ENCODE results near the gene ALAD.

Gene ALAD

GRCh38 chr9:113431191-113431590 lies 30.1 kb upstream of the ALAD start:
- CTCF ChIA-PET, result interaction anchor here (0.5 to 1.2 kb wide), 3 partner anchors 15 to 228 kb away, joined by 4 to 5 read pairs (median 4); no protein-coding TSS in a partner anchor
- POLR2A ChIA-PET (ENCODE audit: low non-redundant PET), result no interaction called here
- H3K27ac ChIP-seq, result no peak overlapping the region
- TF ChIP-seq CTCF (conservative IDR thresholded peaks at IDR 0.05; ENCODE audit: low read depth), result no peak
- no peak for DNase-seq (ENCODE audit: low spot score)

- DNase-seq (ENCODE audit: low spot score), result no peak
- no peak overlapping the region for H3K27ac ChIP-seq
- no peak for TF ChIP-seq CTCF (conservative IDR thresholded peaks at IDR 0.05; ENCODE audit: low read depth)
- ChIA-PET CTCF (no interaction called here), POLR2A (ENCODE audit: low non-redundant PET) (no interaction called here)
Measured at GRCh38 chr9:113428062-113428615, 27.1 kb upstream of the ALAD start.

DNA sequence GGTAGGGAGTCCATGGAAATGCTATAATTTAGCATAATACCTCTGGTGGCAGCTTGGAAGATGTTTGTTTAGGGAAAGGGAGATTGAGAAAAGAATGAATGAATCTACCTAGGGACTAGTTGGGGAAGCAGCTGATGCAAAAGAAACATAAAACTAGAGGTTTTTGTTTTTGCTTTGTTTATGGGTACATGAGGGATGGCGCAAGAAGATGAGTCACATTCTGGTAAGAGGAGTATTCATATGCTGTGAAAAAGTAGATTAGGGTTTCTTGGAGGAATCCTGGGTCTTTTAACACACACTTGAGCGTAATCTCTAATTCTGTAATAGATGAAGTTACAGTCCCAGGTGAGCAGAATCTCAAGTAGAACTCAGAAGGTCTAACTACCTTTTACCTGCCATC lies 26.5 kb upstream of the ALAD start:
- DNase-seq (ENCODE audit: low spot score), result no peak
- no peak for TF ChIP-seq CTCF (conservative IDR thresholded peaks at IDR 0.05; ENCODE audit: low read depth)
- ChIA-PET POLR2A (ENCODE audit: low non-redundant PET) (no interaction called here), CTCF (no interaction called here)
- H3K27ac ChIP-seq, result no peak overlapping the region

DNA sequence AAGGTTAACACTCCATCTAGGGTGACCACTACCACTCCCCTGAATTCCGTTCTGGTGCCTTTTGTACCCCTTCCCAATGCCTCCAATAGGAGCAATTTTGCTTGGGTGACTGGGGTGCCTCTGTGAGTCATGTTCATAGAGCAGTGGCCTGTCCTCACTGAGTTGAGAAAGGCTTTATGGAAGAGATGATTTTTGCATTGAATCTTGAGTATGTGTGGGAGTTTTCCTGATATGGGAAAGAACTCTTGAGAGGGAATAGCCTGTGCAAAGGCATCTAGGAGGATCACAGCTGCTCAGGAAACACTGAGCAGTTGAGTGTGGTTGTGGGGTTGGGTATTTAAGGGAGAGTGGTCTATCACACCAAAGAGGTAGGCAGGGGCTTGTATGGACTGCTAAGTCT lies 25.6 kb upstream of the ALAD start:
- TF ChIP-seq CTCF (conservative IDR thresholded peaks at IDR 0.05; ENCODE audit: low read depth), result no peak
- H3K27ac ChIP-seq, result no peak overlapping the region
- DNase-seq (ENCODE audit: low spot score), result no peak
- ChIA-PET POLR2A (ENCODE audit: low non-redundant PET) (interaction anchor here (1.2 kb wide), 1 partner anchor 16 kb away, joined by 4 read pairs; the partner anchor contains the start of genes C9orf43 and POLE3), CTCF (no interaction called here)

DNA sequence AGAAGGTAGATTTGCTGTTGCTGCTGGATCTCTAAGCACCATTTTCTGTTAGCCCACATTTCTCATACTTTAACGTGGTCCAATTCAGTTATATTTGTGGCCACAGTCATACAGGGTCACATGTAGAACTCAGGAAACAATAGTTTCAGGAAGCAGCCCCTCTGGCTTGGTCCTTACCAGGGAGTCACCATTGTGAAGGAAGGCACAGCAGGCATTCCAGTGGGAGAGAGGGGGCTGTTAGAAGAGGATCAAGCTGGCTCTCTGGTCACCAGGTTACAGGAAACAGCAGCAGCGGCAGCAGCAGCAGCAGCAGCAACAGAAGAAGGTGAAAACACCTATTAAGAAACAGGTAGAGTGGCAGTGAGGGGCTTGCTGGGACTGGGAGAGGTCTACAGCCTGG lies 24.0 kb upstream of the ALAD start:
- CTCF ChIA-PET, result no interaction called here
- POLR2A ChIA-PET (ENCODE audit: low non-redundant PET), result no interaction called here
- DNase-seq (ENCODE audit: low spot score), result no peak
- TF ChIP-seq CTCF (conservative IDR thresholded peaks at IDR 0.05; ENCODE audit: low read depth), result no peak
- H3K27ac ChIP-seq, result no peak overlapping the region

DNA sequence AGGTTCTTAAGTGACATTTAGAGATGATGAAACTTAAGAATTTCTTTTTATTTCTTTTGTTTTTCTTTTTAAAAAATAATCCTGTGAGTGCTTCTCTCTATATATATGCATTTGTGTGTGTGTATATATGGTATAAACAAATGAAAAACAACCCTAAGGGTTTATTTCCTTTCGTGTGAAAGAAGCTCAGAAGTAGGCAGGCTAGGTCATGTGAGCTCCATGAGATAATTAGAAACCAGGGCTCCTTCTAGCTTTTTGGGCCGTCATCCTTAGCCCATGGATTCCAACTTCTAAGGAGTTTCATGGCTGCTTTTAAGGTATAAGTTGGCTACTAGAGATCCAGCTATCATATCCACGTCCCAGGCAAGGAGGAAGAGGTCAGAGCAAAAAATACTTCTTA lies 20.6 kb upstream of the ALAD start:
- no peak for DNase-seq (ENCODE audit: low spot score)
- ChIA-PET POLR2A (ENCODE audit: low non-redundant PET) (no interaction called here), CTCF (interaction anchor here (0.6 to 1.5 kb wide), 4 partner anchors 8 to 236 kb away, joined by 3 to 4 read pairs (median 4); no protein-coding TSS in a partner anchor)
- no peak for TF ChIP-seq CTCF (conservative IDR thresholded peaks at IDR 0.05; ENCODE audit: low read depth)
- H3K27ac ChIP-seq, result no peak overlapping the region
